Nucleus accumbens (tissue), 56 donors: ENCODE measurements around the gene TUNAR.

Experiments
- DNase-seq, 56 donors: peaks; one replicate each; lab custom pipeline; 2025; lab: John Stamatoyannopoulos, UW

Gene TUNAR

GRCh38 chr14:95871531-95871930 is 5.1 kb upstream of the TUNAR start:
- DNase-seq = no peak

GRCh38 chr14:95872777-95873176 is 3.9 kb upstream of the TUNAR start:
- DNase-seq = no peak

GRCh38 chr14:95875831-95876760 is 536 bp upstream of the TUNAR start:
- peak in 25 of 56 donors; percentile 8 to 82 (median 38) for DNase-seq

GRCh38 chr14:95877633-95878032 is 1.0 kb downstream of the TUNAR start:
- DNase-seq = no peak

DNA sequence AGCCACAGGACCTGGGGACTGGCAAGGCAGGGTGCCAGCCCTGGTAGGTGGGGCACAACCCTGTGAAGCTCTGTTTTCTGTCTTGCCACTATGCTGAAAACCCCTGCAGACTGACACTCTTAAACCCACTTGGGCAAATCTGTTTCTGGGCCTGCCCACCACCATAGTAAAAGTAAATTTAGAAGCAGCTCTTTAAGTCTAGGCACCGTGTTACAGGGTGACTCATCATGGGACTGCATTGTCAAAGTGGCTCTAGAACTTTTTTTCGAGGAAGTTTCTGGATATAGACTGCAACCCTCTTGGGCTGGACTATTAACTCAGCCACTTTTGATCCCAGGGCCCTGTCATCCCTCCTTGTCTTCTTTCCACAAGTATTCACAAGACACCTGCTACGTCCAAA is 7.7 kb downstream of the TUNAR start:
- DNase-seq = no peak

DNA sequence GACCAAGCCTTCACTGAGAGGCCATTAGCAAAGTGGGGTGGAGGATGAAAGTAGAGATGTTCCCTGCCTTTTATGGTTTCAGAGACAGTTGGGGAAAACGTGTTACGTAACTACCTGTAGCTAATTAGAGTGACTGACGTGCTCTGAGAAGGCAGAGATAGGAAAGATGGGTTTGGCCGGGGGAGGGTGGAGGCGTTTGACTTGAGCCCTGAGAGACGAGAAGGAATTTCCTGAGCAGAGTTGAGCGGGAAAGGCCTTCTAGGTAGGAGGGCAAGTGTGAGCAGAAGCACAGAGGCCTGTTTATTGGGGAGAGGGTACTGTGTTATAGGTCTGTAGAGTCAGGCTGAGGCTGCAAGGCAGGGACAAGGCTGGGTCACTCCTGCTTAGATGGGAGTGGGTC is 8.6 kb downstream of the TUNAR start:
- DNase-seq = peak in 21 of 56 donors; percentile 4 to 63 (median 40)

GRCh38 chr14:95885866-95886265 is 9.2 kb downstream of the TUNAR start:
- peak in 7 of 56 donors; percentile 6 to 40 (median 13) for DNase-seq

GRCh38 chr14:95886366-95887056 is 9.9 kb downstream of the TUNAR start:
- peak in 23 of 56 donors; percentile 7 to 56 (median 23) for DNase-seq

- no peak for DNase-seq
Observed at GRCh38 chr14:95887351-95887750, 10.7 kb downstream of the TUNAR start.

- DNase-seq = no peak
Observed at GRCh38 chr14:95889236-95889979, 12.8 kb downstream of the TUNAR start.

GRCh38 chr14:95891742-95892141 is 15.1 kb downstream of the TUNAR start:
- no peak for DNase-seq

DNA sequence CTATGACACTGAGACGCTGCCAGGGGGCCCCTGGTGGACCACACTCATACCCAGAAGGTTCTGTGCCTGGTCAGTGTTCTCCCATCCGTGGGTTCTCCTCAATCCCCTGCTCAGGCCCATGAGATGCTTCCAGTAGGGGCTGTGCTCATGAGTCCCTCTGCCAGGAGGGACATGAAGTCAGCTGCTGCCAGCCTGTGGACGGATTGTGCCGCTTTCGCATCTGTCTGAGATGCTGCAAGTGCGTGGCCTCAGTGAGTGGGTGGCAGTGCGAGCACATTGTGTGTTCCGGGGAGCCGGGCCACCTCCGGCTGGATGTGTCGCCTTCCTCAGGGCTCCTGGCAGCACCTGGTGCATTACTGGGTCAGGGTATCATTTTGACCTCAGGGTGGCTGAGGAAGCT is 15.5 kb downstream of the TUNAR start:
- DNase-seq = no peak

- no peak for DNase-seq
Observed at GRCh38 chr14:95895720-95896119, 19.1 kb downstream of the TUNAR start.

- DNase-seq = no peak
Observed at GRCh38 chr14:95896498-95897135, 20.0 kb downstream of the TUNAR start.

- peak in 2 of 56 donors; percentile 5 to 7 for DNase-seq
Observed at GRCh38 chr14:95897280-95897679, 20.6 kb downstream of the TUNAR start.

- no peak for DNase-seq
Observed at GRCh38 chr14:95901054-95901453, 24.4 kb downstream of the TUNAR start.

- no peak for DNase-seq
Observed at GRCh38 chr14:95902273-95902826, 25.7 kb downstream of the TUNAR start.

DNA sequence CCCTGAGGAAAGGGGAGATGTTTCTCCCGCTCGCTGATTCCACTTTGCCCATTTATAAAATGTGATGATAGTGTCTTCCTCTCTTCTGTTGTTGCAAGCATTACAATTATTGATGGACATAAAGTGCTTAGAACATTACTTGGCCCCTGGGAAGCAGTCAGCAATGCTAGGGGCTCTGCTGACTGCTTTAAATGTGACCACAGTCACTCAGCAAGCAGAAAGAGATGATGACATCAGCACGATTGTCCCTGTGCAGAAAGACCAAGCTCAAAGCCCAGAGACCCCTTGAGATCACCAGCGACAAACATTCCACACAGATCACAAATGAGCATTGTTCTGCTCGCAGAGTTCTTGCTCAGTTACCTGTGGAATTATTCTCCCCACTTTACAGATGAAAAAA is 26.5 kb downstream of the TUNAR start:
- DNase-seq = no peak

GRCh38 chr14:95903616-95904107 is 27.0 kb downstream of the TUNAR start:
- no peak for DNase-seq

GRCh38 chr14:95906591-95906990 is 30.0 kb downstream of the TUNAR start:
- no peak for DNase-seq
